Chondrocyte (in vitro differentiated cells): Measurements from ENCODE around the gene PROK1. TPM values are rescaled to one million over a fixed set of nuclear protein-coding genes. Genes with fewer than 3 reads are reported as not detected.

Source experiments
- DNase-seq: peaks from one replicate; pipeline ENCODE4 v3.0.0; 2021; ENCODE audit warnings: mixed read lengths, low spot score
- H3K27ac Mint-ChIP-seq: one replicate; pipeline ENCODE4 v1.8.0; 2021; ENCODE audit warnings: mild to moderate bottlenecking, moderate library complexity, mixed read lengths; ENCODE audit not compliant: unreplicated experiment
- H3K27me3 Mint-ChIP-seq: 2 replicates; pipeline ENCODE4 v1.8.0; 2021; ENCODE audit warnings: low read depth, mixed read lengths
- H3K36me3 Mint-ChIP-seq: 2 replicates; pipeline ENCODE4 v1.8.0; 2021; ENCODE audit warnings: low read depth, mixed read lengths
- H3K4me1 Mint-ChIP-seq: 2 replicates; pipeline ENCODE4 v1.8.0; 2021; ENCODE audit warnings: low read depth, mild to moderate bottlenecking, mixed read lengths
- H3K4me3 Mint-ChIP-seq: one replicate; pipeline ENCODE4 v1.8.0; 2021; ENCODE audit warnings: mild to moderate bottlenecking, moderate library complexity, mixed read lengths; ENCODE audit not compliant: unreplicated experiment
- H3K9me3 Mint-ChIP-seq: 2 replicates; pipeline ENCODE4 v1.8.0; 2021; ENCODE audit warnings: low read depth, mixed read lengths
- CTCF ChIP-seq: fragments of 200-600 bp; sonication (generic); IDR thresholded peaks from 2 replicates; pipeline ENCODE4 v1.5.0; 2021; ENCODE audit warnings: antibody characterized with exemption, mild to moderate bottlenecking, moderate library complexity
- total RNA-seq: library from RNA; stranded (reverse); gene quantifications from 3 replicates; pipeline ENCODE4 v1.2.1, GENCODE V29; 2021

The PROK1 gene
- total RNA-seq, 1 donor from 2014 or later = not detected

GRCh38 chr1:110488867-110489266, 37.9 kb downstream of the PROK1 start:
- H3K36me3 Mint-ChIP-seq = no peaks in the 10 kb centered on the region
- no peaks in the 10 kb centered on the region for H3K9me3 Mint-ChIP-seq
- TF ChIP-seq CTCF = no peak
- H3K27me3 Mint-ChIP-seq = peaks cover 7% of the 10 kb centered on the region
- H3K27ac Mint-ChIP-seq = no peak overlapping the region
- DNase-seq = no peak
- no peak overlapping the region for H3K4me3 Mint-ChIP-seq
- H3K4me1 Mint-ChIP-seq = no peaks in the 10 kb centered on the region

DNA sequence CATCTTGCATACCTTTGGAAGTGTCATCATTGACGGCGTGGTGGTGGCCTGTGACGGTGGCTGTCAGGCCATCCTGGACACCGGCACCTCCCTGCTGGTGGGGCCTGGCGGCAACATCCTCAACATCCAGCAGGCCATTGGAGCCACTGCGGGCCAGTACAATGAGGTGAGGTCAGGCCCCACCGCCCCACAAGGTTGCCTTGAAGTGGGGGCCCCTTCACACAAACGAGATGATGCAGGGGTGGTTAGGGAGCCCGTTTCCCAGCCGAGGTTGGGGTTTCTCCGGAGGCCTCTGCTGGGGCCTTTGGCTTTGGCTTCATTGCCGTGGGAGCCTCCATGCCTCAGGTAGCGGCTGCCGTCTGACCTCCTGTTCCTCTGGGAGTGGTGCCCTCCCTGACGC, 38.5 kb downstream of the PROK1 start:
- no peak overlapping the region for H3K4me3 Mint-ChIP-seq
- H3K27ac Mint-ChIP-seq = no peak overlapping the region
- peaks cover 3% of the 10 kb centered on the region for H3K27me3 Mint-ChIP-seq
- no peaks in the 10 kb centered on the region for H3K4me1 Mint-ChIP-seq
- no peaks in the 10 kb centered on the region for H3K9me3 Mint-ChIP-seq
- no peak for TF ChIP-seq CTCF
- no peak for DNase-seq
- no peaks in the 10 kb centered on the region for H3K36me3 Mint-ChIP-seq

DNA sequence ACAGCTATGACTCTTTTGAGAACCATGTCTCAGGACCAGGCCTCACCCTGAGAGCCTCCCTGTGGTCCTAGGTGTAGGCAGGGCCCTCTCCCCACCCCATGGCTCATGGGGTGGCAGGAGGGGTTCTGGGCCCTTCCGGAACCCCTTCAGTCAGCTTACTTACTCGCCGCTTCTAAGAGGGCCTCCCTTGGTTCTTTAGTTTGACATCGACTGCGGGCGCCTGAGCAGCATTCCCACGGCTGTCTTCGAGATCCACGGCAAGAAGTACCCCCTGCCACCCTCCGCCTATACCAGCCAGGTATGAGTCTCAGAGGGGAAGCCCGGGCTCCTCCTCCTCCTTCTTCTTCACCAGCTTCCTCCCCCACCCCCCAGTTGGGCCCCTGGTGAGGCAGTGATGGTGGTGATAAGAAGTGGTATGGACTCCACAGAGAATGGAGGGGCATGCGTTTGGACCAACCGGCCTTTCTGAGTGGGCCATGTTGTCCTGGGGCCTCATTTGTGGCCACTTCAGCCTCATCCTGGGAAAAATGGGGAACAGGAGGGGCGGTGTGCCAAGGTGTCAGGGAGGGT, 39.1 kb downstream of the PROK1 start:
- TF ChIP-seq CTCF = no peak
- DNase-seq = no peak
- H3K36me3 Mint-ChIP-seq = no peaks in the 10 kb centered on the region
- no peaks in the 10 kb centered on the region for H3K9me3 Mint-ChIP-seq
- H3K4me1 Mint-ChIP-seq = no peaks in the 10 kb centered on the region
- peaks cover 2% of the 10 kb centered on the region for H3K27me3 Mint-ChIP-seq
- no peak overlapping the region for H3K4me3 Mint-ChIP-seq
- H3K27ac Mint-ChIP-seq = no peak overlapping the region

- Mint-ChIP-seq H3K27me3 (no peaks in the 10 kb centered on the region), H3K36me3 (no peaks in the 10 kb centered on the region), H3K4me1 (no peaks in the 10 kb centered on the region), H3K27ac (no peak overlapping the region), H3K9me3 (no peaks in the 10 kb centered on the region), H3K4me3 (no peak overlapping the region)
- no peak for TF ChIP-seq CTCF
- DNase-seq = no peak
Measured at GRCh38 chr1:110490791-110491451, 40.0 kb downstream of the PROK1 start.

DNA sequence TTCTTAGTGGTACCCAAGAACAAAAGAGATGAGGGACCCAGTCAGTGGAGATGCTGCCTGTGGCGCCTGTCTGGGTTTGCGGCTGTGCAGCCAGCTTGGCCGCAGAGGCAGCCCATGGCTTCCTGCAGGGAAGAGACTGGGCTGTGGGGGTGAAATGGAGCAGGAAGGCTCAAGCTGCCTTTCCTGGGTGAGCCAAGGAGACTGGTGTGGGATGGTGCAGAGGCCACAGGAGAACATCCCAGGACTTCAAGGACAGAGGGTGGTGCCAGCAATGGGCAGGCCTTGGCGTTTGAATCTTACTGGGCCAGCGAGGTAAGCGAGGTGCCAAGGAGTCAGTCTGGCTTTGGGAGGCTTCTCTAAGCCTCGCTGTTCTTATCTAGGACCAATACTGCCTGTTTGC, 41.6 kb downstream of the PROK1 start:
- Mint-ChIP-seq H3K4me3 (no peak overlapping the region), H3K9me3 (no peaks in the 10 kb centered on the region), H3K27ac (no peak overlapping the region), H3K4me1 (no peaks in the 10 kb centered on the region), H3K27me3 (no peaks in the 10 kb centered on the region), H3K36me3 (no peaks in the 10 kb centered on the region)
- no peak for TF ChIP-seq CTCF
- no peak for DNase-seq
